ENCODE measurements around the gene ESYT3.

DNA sequence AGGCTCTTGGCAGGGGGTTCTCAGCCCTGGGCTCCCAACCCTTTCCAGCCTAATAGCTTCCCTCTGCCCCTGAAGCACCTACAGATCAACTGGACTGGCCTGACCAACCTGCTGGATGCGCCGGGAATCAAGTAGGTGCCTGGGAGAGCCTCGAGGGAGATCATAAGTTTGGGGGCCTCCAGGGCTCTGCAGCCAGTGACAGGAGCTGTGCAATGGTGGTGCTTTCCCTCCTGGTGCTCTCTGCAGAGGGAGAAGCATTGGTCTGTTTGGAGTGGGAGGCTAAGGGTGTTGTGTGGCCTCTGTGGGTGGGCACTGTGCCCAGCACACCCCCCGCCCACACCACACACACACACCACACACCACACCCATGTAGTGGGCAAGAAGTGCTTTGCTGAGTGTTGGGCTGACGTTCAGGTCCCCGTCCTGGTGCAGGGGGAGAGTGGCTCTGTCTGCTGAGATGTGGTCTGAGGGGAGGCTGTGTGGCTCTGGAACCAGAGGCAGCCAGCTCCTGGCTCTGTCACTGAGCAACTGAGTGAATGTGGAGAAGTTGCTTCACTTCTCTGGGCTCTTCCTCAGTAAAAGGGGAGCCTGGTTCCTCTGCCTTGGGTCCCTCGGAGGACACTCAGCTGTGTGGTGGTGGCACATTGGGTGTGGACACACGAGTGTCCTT, 26.3 kb downstream of the ESYT3 start:
- no peak for TF ChIP-seq CTCF (conservative IDR thresholded peaks at IDR 0.05 in 1 of 2, IDR thresholded peaks at IDR 0.05 in 1 of 2; ENCODE audit: extremely low read depth in 1 of 2, insufficient read depth in 1 of 2, low read depth in 1 of 2, low read length in 2 of 2)
- TF ChIP-seq EZH2 (IDR thresholded peaks at IDR 0.05; ENCODE audit: borderline replicate concordance, low read length): no peak
